ENCODE results near the gene TRPM2. TPM values are rescaled to one million over a fixed set of nuclear protein-coding genes. Genes with fewer than 3 reads are reported as not detected.
A peak's percentile ranks its signal among the peaks of the same experiment; 100 is the strongest.

Gene TRPM2
- total and polyA plus RNA-seq, 2 of the 13 experiments (the other 11 are each of a cell fraction or from before 2014, with no cell fraction given): 0.07 to 0.20 TPM

DNA sequence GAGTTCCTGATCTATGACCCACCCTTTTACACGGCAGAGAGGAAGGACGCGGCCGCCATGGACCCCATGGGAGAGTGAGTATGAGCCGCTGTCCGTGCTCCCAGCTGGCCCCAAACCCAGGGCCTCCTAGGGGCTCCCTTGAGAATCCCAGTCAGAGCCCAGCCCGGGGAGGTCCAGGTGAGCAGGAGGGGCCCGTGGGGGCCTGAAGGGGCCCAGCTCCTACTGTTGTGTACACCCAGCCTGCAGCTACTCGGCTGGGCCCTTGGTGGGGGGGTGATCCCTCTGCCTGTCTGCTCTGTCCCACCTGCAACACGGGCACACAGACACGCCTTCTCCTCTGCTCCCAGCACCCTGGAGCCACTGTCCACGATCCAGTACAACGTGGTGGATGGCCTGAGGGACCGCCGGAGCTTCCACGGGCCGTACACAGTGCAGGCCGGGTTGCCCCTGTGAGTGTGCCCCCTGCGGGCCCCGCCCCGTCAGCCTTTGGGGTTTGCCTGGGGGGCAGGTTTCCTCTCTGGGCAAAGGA lies 73.3 kb downstream of the TRPM2 start:
- ATAC-seq (peak; percentile 40), DNase-seq (ENCODE audit: low spot score) (no peak), FAIRE-seq (no peak)
- Histone ChIP-seq H3K27ac (ENCODE audit: extremely low read length, insufficient read depth, low read length) (no peak overlapping the region), H3K4me1 (ENCODE audit: insufficient read depth, low read length) (no peaks in the 10 kb centered on the region), H3K79me2 (ENCODE audit: insufficient read depth, low read length) (no peaks in the 10 kb centered on the region), H3K36me3 (replicated peaks in 1 of 2; ENCODE audit: control insufficient read depth in 1 of 2, insufficient read depth in 2 of 2, low read length in 2 of 2) (no peaks in the 10 kb centered on the region), H3K9me3 (ENCODE audit: low read length) (peaks cover 6% of the 10 kb centered on the region; the same call in 1 of the 2 replicates), H2AFZ (ENCODE audit: low read length) (no peak overlapping the region), H4K20me1 (ENCODE audit: insufficient read depth, low read length) (no peaks in the 10 kb centered on the region), H3K4me3 (replicated peaks in 1 of 3; ENCODE audit: insufficient read depth in 1 of 3, low read depth in 2 of 3, low read length in 3 of 3) (no peak overlapping the region), H3K27me3 (ENCODE audit: control insufficient read depth in 1 of 2, insufficient read depth in 2 of 2, low read length in 2 of 2) (peaks cover 1 to 11% of the 10 kb centered on the region in 2 experiments; a peak in 3 of 5 replicates), H3K9ac (ENCODE audit: insufficient read depth, low read depth, low read length) (no peak overlapping the region), H3K4me2 (ENCODE audit: low read depth, low read length) (no peak overlapping the region)
- intact Hi-C loops (cut with micrococcal nuclease; ENCODE audit: unreplicated experiment): no loop called here
- POLR2A ChIA-PET: no interaction called here
- WGBS (ENCODE audit: low lambda C conversion rate): 77% methylated on average over 8 of the region's 21 CpGs
- no peak for TF ChIP-seq ZBTB21 (CRISPR knock-in tag; IDR thresholded peaks at IDR 0.05)
- no peak for TF ChIP-seq GZF1 (CRISPR knock-in tag; IDR thresholded peaks at IDR 0.05)
- TF ChIP-seq, protein P1, sequence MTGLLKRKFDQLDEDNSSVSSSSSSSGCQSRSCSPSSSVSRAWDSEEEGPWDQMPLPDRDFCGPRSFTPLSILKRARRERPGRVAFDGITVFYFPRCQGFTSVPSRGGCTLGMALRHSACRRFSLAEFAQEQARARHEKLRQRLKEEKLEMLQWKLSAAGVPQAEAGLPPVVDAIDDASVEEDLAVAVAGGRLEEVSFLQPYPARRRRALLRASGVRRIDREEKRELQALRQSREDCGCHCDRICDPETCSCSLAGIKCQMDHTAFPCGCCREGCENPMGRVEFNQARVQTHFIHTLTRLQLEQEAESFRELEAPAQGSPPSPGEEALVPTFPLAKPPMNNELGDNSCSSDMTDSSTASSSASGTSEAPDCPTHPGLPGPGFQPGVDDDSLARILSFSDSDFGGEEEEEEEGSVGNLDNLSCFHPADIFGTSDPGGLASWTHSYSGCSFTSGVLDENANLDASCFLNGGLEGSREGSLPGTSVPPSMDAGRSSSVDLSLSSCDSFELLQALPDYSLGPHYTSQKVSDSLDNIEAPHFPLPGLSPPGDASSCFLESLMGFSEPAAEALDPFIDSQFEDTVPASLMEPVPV (CRISPR knock-in tag; IDR thresholded peaks at IDR 0.05): no peak
- TF ChIP-seq BRCA1 (CRISPR knock-in tag; IDR thresholded peaks at IDR 0.05): no peak
- no peak for TF ChIP-seq CC2D1A (CRISPR knock-in tag; IDR thresholded peaks at IDR 0.05)
- no peak for TF ChIP-seq GATAD1 (CRISPR knock-in tag; IDR thresholded peaks at IDR 0.05)
- TF ChIP-seq HNRNPK (IDR thresholded peaks at IDR 0.05; ENCODE audit: low read depth, low read length, poor library complexity, severe bottlenecking): no peak
- no peak for TF ChIP-seq ZNF335 (CRISPR knock-in tag; IDR thresholded peaks at IDR 0.05)
- no peak for TF ChIP-seq SOX5 (CRISPR knock-in tag; IDR thresholded peaks at IDR 0.05; ENCODE audit: borderline replicate concordance)
- no peak for TF ChIP-seq IRF2 (CRISPR knock-in tag; IDR thresholded peaks at IDR 0.05)
- TF ChIP-seq HOXA5 (CRISPR knock-in tag; IDR thresholded peaks at IDR 0.05): no peak
- no peak for TF ChIP-seq IKZF1 (IDR thresholded peaks at IDR 0.05)
- TF ChIP-seq, protein P2, sequence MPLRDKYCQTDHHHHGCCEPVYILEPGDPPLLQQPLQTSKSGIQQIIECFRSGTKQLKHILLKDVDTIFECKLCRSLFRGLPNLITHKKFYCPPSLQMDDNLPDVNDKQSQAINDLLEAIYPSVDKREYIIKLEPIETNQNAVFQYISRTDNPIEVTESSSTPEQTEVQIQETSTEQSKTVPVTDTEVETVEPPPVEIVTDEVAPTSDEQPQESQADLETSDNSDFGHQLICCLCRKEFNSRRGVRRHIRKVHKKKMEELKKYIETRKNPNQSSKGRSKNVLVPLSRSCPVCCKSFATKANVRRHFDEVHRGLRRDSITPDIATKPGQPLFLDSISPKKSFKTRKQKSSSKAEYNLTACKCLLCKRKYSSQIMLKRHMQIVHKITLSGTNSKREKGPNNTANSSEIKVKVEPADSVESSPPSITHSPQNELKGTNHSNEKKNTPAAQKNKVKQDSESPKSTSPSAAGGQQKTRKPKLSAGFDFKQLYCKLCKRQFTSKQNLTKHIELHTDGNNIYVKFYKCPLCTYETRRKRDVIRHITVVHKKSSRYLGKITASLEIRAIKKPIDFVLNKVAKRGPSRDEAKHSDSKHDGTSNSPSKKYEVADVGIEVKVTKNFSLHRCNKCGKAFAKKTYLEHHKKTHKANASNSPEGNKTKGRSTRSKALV (CRISPR knock-in tag; IDR thresholded peaks at IDR 0.05): no peak
- no peak for TF ChIP-seq ZFP82 (CRISPR knock-in tag; IDR thresholded peaks at IDR 0.05; ENCODE audit: borderline replicate concordance)
- no peak for TF ChIP-seq ZKSCAN8 (CRISPR knock-in tag; IDR thresholded peaks at IDR 0.05; ENCODE audit: borderline replicate concordance)
- TF ChIP-seq, protein P3, sequence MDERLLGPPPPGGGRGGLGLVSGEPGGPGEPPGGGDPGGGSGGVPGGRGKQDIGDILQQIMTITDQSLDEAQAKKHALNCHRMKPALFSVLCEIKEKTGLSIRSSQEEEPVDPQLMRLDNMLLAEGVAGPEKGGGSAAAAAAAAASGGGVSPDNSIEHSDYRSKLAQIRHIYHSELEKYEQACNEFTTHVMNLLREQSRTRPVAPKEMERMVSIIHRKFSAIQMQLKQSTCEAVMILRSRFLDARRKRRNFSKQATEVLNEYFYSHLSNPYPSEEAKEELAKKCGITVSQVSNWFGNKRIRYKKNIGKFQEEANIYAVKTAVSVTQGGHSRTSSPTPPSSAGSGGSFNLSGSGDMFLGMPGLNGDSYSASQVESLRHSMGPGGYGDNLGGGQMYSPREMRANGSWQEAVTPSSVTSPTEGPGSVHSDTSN (CRISPR knock-in tag; IDR thresholded peaks at IDR 0.05): no peak
- BruUV-seq (replicated peaks): no TSS peak
- CTCF ChIA-PET (ENCODE audit: low intra/inter-chr PET ratio, low total read pairs): no interaction called here
- in situ Hi-C loops (cut with HindIII; ENCODE audit: extremely low pct_ligation_motif_present, low pct_unique_long_range_greater_than_20kb): loop anchor here (5.0 kb wide), 1 partner anchor 49 kb away; no protein-coding TSS in a partner anchor

Measured in HepG2 (cell line).